Breast epithelium (tissue), 4 donors: ENCODE measurements around the gene RSU1. TPM values are rescaled to one million over a fixed set of nuclear protein-coding genes. Genes with fewer than 3 reads are reported as not detected.

ENCODE experiments used
- DNase-seq, 2 donors: peaks; one replicate each; pipeline ENCODE4 v3.0.0-alpha.2; 2019; ENCODE audit warnings: low spot score in 2 of 2
- H3K27ac ChIP-seq, 2 donors: fragments of 200-600 bp; sonication (generic) in 1 of 2; one replicate each; pipeline ENCODE4 v1.5.1; 2016 to 2019; ENCODE audit warnings: mild to moderate bottlenecking in 1 of 2
- H3K27me3 ChIP-seq, 2 donors: fragments of 200-600 bp; sonication (generic) in 1 of 2; one replicate each; pipeline versions ENCODE4 v1.5.1 to v1.6.0; 2017 to 2019; ENCODE audit warnings: control low read depth in 1 of 2, mild to moderate bottlenecking in 1 of 2
- H3K36me3 ChIP-seq: fragments of 200-600 bp; one replicate; pipeline ENCODE4 v1.5.1; 2019
- H3K4me1 ChIP-seq, 2 donors: fragments of 200-600 bp; sonication (generic); one replicate each; pipeline ENCODE4 v1.5.1; 2016 to 2019; ENCODE audit warnings: control low read depth in 1 of 2
- H3K4me3 ChIP-seq, 3 donors: fragments of 200-600 bp; sonication (generic); 1 replicate in 2 of 3; 2 replicates in 1 of 3; pipeline ENCODE4 v1.5.1; 2016 to 2019; ENCODE audit warnings: mild to moderate bottlenecking in 3 of 3, moderate library complexity in 2 of 3
- H3K9me3 ChIP-seq, 2 donors: fragments of 200-600 bp; sonication (generic) in 1 of 2; one replicate each; pipeline ENCODE4 v1.5.1; 2016 to 2019; ENCODE audit warnings: control low read depth in 1 of 2
- POLR2A ChIP-seq: fragments of 450-650 bp; IDR thresholded peaks from one replicate; pipeline ENCODE4 v1.6.1; 2016; ENCODE audit warnings: antibody characterized with exemption, mild to moderate bottlenecking, moderate library complexity
- POLR2AphosphoS5 ChIP-seq, 3 donors: sonication (generic); formaldehyde crosslinking; IDR thresholded peaks; one replicate each; pipeline ENCODE4 v1.6.1; 2017; ENCODE audit warnings: antibody characterized with exemption in 3 of 3
- intact Hi-C: fragments of 100-400 bp; cut with DNase I; formaldehyde crosslinking; loops from one replicate; pipeline ENCODE4 v1.15.1; 2023; ENCODE audit warnings: low total_unique reads
- total RNA-seq, 3 donors: library from RNA; depleted of rRNA; stranded (reverse); fragments of >200 nt; gene quantifications; one replicate each; pipeline ENCODE4 v1.1.0, GENCODE V29; 2016
- TF ChIP-seq, protein P1 (sequence below), 3 donors: fragments of 450-650 bp; IDR thresholded peaks; one replicate each; pipeline ENCODE4 v1.5.1; 2016 to 2017; ENCODE audit warnings: antibody characterized with exemption in 3 of 3, mild to moderate bottlenecking in 3 of 3, moderate library complexity in 3 of 3

Gene RSU1
- total RNA-seq, 3 donors from 2014 or later = 60.9 to 74.1 (median 63.6) TPM

DNA sequence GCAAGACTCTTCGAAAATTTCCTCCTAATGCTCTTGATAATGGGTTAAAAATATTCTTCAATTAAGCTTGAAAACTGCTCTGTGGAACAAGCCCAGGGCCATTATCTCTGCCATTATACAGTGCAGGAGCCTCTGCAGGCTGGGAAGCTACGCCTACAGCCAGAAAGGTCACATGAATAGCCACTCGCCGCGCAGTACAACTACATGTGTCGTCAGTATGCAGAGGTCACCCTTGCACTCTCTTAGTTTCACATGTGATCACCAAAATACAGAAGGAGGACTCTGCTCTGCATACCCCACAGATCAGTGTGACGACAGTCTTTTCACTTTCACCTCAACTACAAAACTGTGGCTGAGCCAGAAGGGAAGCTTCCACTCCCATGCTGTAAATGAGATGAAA lies 153.8 kb downstream of the RSU1 start:
- H3K36me3 ChIP-seq = no peaks in the 10 kb centered on the region

DNA sequence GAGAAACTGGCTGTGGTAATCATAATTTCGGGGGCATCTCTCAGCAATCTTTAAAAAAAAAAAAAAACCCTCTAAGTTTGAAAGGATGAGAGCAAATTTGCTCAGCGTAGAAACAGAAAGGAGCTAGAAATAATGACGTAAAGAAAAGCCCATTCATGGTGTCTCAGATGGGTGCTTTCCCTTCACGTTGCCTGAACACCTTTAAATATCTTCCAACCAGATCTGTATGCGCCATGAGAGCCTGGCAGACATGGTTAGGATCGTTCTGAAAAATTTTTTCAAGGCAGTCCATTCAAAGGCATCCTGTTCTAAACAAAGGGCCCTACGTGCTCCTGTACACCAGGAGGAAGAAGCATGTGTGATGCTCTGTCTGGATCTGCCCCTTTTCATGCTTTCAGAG lies 154.3 kb downstream of the RSU1 start:
- intact Hi-C loops = no loop called here
- Histone ChIP-seq H3K27me3 (no peaks in the 10 kb centered on the region), H3K9me3 (no peaks in the 10 kb centered on the region), H3K4me1 (no peaks in the 10 kb centered on the region), H3K36me3 (no peaks in the 10 kb centered on the region), H3K4me3 (no peak overlapping the region), H3K27ac (no peak overlapping the region)
- TF ChIP-seq POLR2A = no peak
- TF ChIP-seq, protein P1, sequence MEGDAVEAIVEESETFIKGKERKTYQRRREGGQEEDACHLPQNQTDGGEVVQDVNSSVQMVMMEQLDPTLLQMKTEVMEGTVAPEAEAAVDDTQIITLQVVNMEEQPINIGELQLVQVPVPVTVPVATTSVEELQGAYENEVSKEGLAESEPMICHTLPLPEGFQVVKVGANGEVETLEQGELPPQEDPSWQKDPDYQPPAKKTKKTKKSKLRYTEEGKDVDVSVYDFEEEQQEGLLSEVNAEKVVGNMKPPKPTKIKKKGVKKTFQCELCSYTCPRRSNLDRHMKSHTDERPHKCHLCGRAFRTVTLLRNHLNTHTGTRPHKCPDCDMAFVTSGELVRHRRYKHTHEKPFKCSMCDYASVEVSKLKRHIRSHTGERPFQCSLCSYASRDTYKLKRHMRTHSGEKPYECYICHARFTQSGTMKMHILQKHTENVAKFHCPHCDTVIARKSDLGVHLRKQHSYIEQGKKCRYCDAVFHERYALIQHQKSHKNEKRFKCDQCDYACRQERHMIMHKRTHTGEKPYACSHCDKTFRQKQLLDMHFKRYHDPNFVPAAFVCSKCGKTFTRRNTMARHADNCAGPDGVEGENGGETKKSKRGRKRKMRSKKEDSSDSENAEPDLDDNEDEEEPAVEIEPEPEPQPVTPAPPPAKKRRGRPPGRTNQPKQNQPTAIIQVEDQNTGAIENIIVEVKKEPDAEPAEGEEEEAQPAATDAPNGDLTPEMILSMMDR (IDR thresholded peaks at IDR 0.05) = no peak
- no peak for TF ChIP-seq POLR2AphosphoS5 (IDR thresholded peaks at IDR 0.05)
- DNase-seq = no peak

More for the DNA sequence above, 153.8 kb downstream of the RSU1 start:
- no peak overlapping the region for H3K27ac ChIP-seq
- DNase-seq = no peak
- no peaks in the 10 kb centered on the region for H3K9me3 ChIP-seq
- H3K4me1 ChIP-seq = no peaks in the 10 kb centered on the region
- intact Hi-C loops = no loop called here
- TF ChIP-seq POLR2AphosphoS5 (IDR thresholded peaks at IDR 0.05) = no peak
- no peak for TF ChIP-seq POLR2A
- TF ChIP-seq, protein P1 (IDR thresholded peaks at IDR 0.05) = no peak
- no peak overlapping the region for H3K4me3 ChIP-seq
- H3K27me3 ChIP-seq = no peaks in the 10 kb centered on the region

DNA sequence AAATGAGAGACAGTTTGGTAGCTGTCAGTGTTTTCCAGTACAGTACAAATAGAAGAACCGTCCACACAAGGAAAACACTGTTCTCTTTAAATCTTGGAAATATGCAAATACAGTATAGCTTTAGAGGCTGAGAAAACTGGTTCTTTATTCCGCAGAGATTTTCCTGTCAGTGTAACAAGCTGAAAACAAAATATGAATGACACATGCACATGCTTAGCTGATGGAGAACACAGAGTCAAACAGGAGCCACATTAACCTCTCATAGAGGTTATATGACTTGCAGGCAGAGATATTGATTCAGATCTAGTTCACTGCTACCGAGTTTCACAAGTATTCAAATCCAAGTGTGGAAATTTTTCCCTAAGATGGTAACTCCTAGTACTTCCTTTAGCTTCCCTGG lies 160.3 kb downstream of the RSU1 start:
- Histone ChIP-seq H3K4me1 (no peaks in the 10 kb centered on the region), H3K4me3 (no peak overlapping the region), H3K9me3 (no peaks in the 10 kb centered on the region), H3K36me3 (no peaks in the 10 kb centered on the region), H3K27me3 (no peaks in the 10 kb centered on the region), H3K27ac (no peak overlapping the region)
- intact Hi-C loops = loop anchor here (5.0 kb wide), 1 partner anchor 680 kb away; no protein-coding TSS in a partner anchor
- DNase-seq = no peak
- TF ChIP-seq POLR2A (no peak), POLR2AphosphoS5 (IDR thresholded peaks at IDR 0.05) (no peak)
- TF ChIP-seq, protein P1 (IDR thresholded peaks at IDR 0.05) = no peak

DNA sequence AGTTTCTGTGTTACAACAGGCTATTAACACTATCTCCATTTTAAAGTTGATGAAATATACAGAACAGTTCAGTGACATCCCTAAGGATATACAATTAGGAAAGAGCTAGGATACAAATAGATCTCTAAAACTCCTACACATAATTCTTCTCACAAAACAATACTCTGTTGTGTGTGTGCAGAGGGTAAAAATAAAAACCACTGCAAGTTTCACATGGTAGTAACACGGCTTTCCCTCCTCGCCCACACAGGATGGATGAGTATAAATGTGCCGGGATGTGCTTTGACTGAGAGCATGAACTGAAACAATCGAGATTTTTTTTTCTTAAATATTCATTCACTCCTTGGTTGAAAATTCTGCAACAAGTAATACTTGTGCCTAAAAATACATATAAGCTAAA lies 164.0 kb downstream of the RSU1 start:
- intact Hi-C loops = no loop called here
- no peak for DNase-seq
- no peaks in the 10 kb centered on the region for H3K27me3 ChIP-seq
- no peaks in the 10 kb centered on the region for H3K36me3 ChIP-seq
- no peaks in the 10 kb centered on the region for H3K9me3 ChIP-seq
- TF ChIP-seq POLR2AphosphoS5 (IDR thresholded peaks at IDR 0.05) (no peak), POLR2A (no peak)
- TF ChIP-seq, protein P1 (IDR thresholded peaks at IDR 0.05) = no peak
- no peaks in the 10 kb centered on the region for H3K4me1 ChIP-seq
- no peak overlapping the region for H3K4me3 ChIP-seq
- no peak overlapping the region for H3K27ac ChIP-seq

DNA sequence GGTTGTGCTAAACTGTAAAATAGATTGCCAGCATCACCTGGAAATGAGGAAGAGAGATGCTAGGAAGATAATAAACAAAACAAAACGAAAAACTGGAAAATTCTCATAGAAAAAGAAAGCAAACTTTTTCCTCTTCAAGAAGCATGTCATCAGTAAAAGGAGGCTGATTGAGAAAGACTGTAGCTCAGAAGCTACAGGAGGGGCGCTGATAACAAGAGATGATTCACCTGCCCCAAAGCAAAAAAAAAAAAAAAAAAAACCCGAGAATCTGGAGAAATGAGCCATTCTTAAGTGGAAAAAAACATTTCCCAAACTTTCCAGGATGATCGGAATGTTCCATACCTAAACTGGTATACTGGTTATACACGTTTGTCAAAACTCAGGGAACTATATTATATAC lies 165.1 kb downstream of the RSU1 start:
- Histone ChIP-seq H3K9me3 (no peaks in the 10 kb centered on the region), H3K4me3 (no peak overlapping the region), H3K27me3 (no peaks in the 10 kb centered on the region), H3K27ac (no peak overlapping the region), H3K36me3 (no peaks in the 10 kb centered on the region), H3K4me1 (no peaks in the 10 kb centered on the region)
- DNase-seq = no peak
- no peak for TF ChIP-seq POLR2AphosphoS5 (IDR thresholded peaks at IDR 0.05)
- TF ChIP-seq POLR2A = no peak
- TF ChIP-seq, protein P1 (IDR thresholded peaks at IDR 0.05) = no peak
- intact Hi-C loops = no loop called here
